Upper lobe of right lung (tissue), 1 donor: ENCODE results near the gene EPB41. TPM values are rescaled to one million over a fixed set of nuclear protein-coding genes. Genes with fewer than 3 reads are reported as not detected.

ENCODE experiments used
- ATAC-seq: fragments of 200-7000 bp; cut with Tn5 transposase; one replicate; pipeline ENCODE4 v1.9.1; 2020; ENCODE audit warnings: mild to moderate bottlenecking, moderate library complexity
- DNase-seq: peaks from one replicate; pipeline ENCODE4 v3.0.0-alpha.2; 2020
- H3K27ac ChIP-seq: fragments of 200-600 bp; one replicate; pipeline ENCODE4 v1.8.0; 2022
- H3K27me3 ChIP-seq: fragments of 200-600 bp; one replicate; pipeline ENCODE4 v1.8.0; 2022; ENCODE audit warnings: mild to moderate bottlenecking
- H3K36me3 ChIP-seq: fragments of 200-600 bp; one replicate; pipeline ENCODE4 v1.8.0; 2022
- H3K4me1 ChIP-seq: fragments of 200-600 bp; one replicate; pipeline ENCODE4 v1.8.0; 2022
- H3K4me3 ChIP-seq: fragments of 200-600 bp; one replicate; pipeline ENCODE4 v1.8.0; 2022; ENCODE audit warnings: mild to moderate bottlenecking
- H3K9me3 ChIP-seq: fragments of 200-600 bp; one replicate; pipeline ENCODE4 v1.8.0; 2022
- CTCF ChIP-seq: fragments of 200-600 bp; IDR thresholded peaks from one replicate; pipeline ENCODE4 v1.8.0; 2022; ENCODE audit warnings: antibody characterized with exemption
- intact Hi-C: fragments of 100-400 bp; cut with DNase I; formaldehyde crosslinking; loops from one replicate; pipeline ENCODE4 v1.11.0; 2022
- total RNA-seq: library from RNA; stranded (reverse); fragmentation: NEBNext Ultra II Directional; extraction: Animal tissue kit (Norgen Biotek cat#: 25700); gene quantifications from one replicate; pipeline ENCODE4 v1.2.1, GENCODE V29; 2021
- donor health status: DM: no; HTN: yes; CAD: no; lungs with severe emphysema.

Gene EPB41
- total RNA-seq, 1 donor from 2014 or later = 67.0 TPM

GRCh38 chr1:28888915-28889314 is 25.5 kb upstream of the EPB41 start:
- Histone ChIP-seq H3K4me1 (peaks cover 35% of the 10 kb centered on the region), H3K27ac (no peak overlapping the region), H3K36me3 (peaks cover 2% of the 10 kb centered on the region), H3K27me3 (no peaks in the 10 kb centered on the region), H3K9me3 (no peaks in the 10 kb centered on the region), H3K4me3 (no peak overlapping the region)
- DNase-seq (no peak), ATAC-seq (no peak)
- no peak for TF ChIP-seq CTCF
- intact Hi-C loops = no loop called here

- peak; percentile 68 for DNase-seq
- no peaks in the 10 kb centered on the region for H3K9me3 ChIP-seq
- no peaks in the 10 kb centered on the region for H3K27me3 ChIP-seq
- peaks cover 30% of the 10 kb centered on the region for H3K4me1 ChIP-seq
- H3K36me3 ChIP-seq = peaks cover 6% of the 10 kb centered on the region
- intact Hi-C loops = no loop called here
- H3K4me3 ChIP-seq = no peak overlapping the region
- ATAC-seq = no peak
- H3K27ac ChIP-seq = no peak overlapping the region
- no peak for TF ChIP-seq CTCF
Observed at GRCh38 chr1:28889357-28889756, 25.0 kb upstream of the EPB41 start.

GRCh38 chr1:28890435-28890834 is 23.9 kb upstream of the EPB41 start:
- no peak overlapping the region for H3K4me3 ChIP-seq
- no peak overlapping the region for H3K27ac ChIP-seq
- peaks cover 22% of the 10 kb centered on the region for H3K4me1 ChIP-seq
- no peaks in the 10 kb centered on the region for H3K27me3 ChIP-seq
- H3K36me3 ChIP-seq = peaks cover 9% of the 10 kb centered on the region
- DNase-seq (no peak), ATAC-seq (no peak)
- intact Hi-C loops = no loop called here
- H3K9me3 ChIP-seq = no peaks in the 10 kb centered on the region
- TF ChIP-seq CTCF = no peak

GRCh38 chr1:28890836-28891235 is 23.5 kb upstream of the EPB41 start:
- ATAC-seq = no peak
- Histone ChIP-seq H3K27me3 (no peaks in the 10 kb centered on the region), H3K27ac (no peak overlapping the region), H3K36me3 (peaks cover 9% of the 10 kb centered on the region), H3K4me3 (no peak overlapping the region), H3K9me3 (no peaks in the 10 kb centered on the region), H3K4me1 (peaks cover 18% of the 10 kb centered on the region)
- intact Hi-C loops = no loop called here
- no peak for TF ChIP-seq CTCF
- DNase-seq = no peak

- intact Hi-C loops = no loop called here
- DNase-seq = no peak
- Histone ChIP-seq H3K4me3 (no peak overlapping the region), H3K36me3 (peaks cover 9% of the 10 kb centered on the region), H3K4me1 (peaks cover 13% of the 10 kb centered on the region), H3K9me3 (no peaks in the 10 kb centered on the region), H3K27me3 (no peaks in the 10 kb centered on the region), H3K27ac (no peak overlapping the region)
- ATAC-seq = no peak
- no peak for TF ChIP-seq CTCF
Observed at GRCh38 chr1:28891256-28891655, 23.1 kb upstream of the EPB41 start.

GRCh38 chr1:28893403-28894102 is 20.8 kb upstream of the EPB41 start:
- Histone ChIP-seq H3K9me3 (no peaks in the 10 kb centered on the region), H3K4me1 (peaks cover 7% of the 10 kb centered on the region), H3K27ac (no peak overlapping the region), H3K4me3 (no peak overlapping the region), H3K36me3 (peaks cover 9% of the 10 kb centered on the region), H3K27me3 (no peaks in the 10 kb centered on the region)
- no peak for ATAC-seq
- no peak for DNase-seq
- intact Hi-C loops = no loop called here
- no peak for TF ChIP-seq CTCF
